Endothelial cell of umbilical vein (primary cell): ENCODE results near the gene TMEM209.

Experiments
- CTCF ChIP-seq, 2 donors: IDR thresholded peaks; 1 replicate in 1 of 2; 2 replicates in 1 of 2; pipeline ENCODE4 v1.5.1; 2011; ENCODE audit warnings: low read length in 2 of 2, mild to moderate bottlenecking in 2 of 2, moderate library complexity in 2 of 2, control low read depth in 1 of 2, inconsistent platforms in 1 of 2, low read depth in 1 of 2; ENCODE audit not compliant: insufficient read depth in 1 of 2; ENCODE audit errors: extremely low read depth in 1 of 2
- EZH2 ChIP-seq: IDR thresholded peaks from 2 replicates; pipeline ENCODE4 v1.6.1; 2012; ENCODE audit warnings: borderline replicate concordance, low read depth, mild to moderate bottlenecking, moderate library complexity, low read length, inconsistent platforms; ENCODE audit not compliant: severe bottlenecking
- POLR2A ChIP-seq: IDR thresholded peaks from 2 replicates; pipeline ENCODE4 v1.6.1; 2012; ENCODE audit warnings: low read depth, mild to moderate bottlenecking, control low read depth, low read length

- no peak for TF ChIP-seq CTCF (IDR thresholded peaks at IDR 0.05; ENCODE audit: extremely low read depth in 1 of 2, insufficient read depth in 1 of 2, low read depth in 1 of 2, low read length in 2 of 2)
- no peak for TF ChIP-seq POLR2A
- no peak for TF ChIP-seq EZH2
Observed at GRCh38 chr7:130160023-130160422, 45.2 kb downstream of the TMEM209 start.
